Stomach (tissue), 9 donors: ENCODE data around the gene CFAP74. TPM values are rescaled to one million over a fixed set of nuclear protein-coding genes. Genes with fewer than 3 reads are reported as not detected.

ENCODE experiments used
- DNase-seq, 2 donors: peaks; one replicate each; pipeline versions ENCODE4 v3.0.0 to v3.0.0-alpha.2; 2013 to 2019
- H3K27ac ChIP-seq, 5 donors: fragments of 200-600 bp in 4 of 5; sonication (generic) in 4 of 5; one replicate each; pipeline ENCODE4 v1.5.1; 2013 to 2019; ENCODE audit warnings: mild to moderate bottlenecking in 1 of 5, moderate library complexity in 1 of 5
- H3K27me3 ChIP-seq, 3 donors: fragments of 200-600 bp; sonication (generic); one replicate each; pipeline ENCODE4 v1.5.1; 2017 to 2019; ENCODE audit warnings: mixed run types in 1 of 3
- H3K36me3 ChIP-seq, 4 donors: fragments of 200-600 bp; sonication (generic); 1 replicate in 3 of 4; 2 replicates in 1 of 4; pipeline ENCODE4 v1.5.1; 2016 to 2019
- H3K4me1 ChIP-seq, 4 donors: fragments of 200-600 bp; sonication (generic); one replicate each; pipeline ENCODE4 v1.5.1; 2016 to 2019
- H3K4me3 ChIP-seq, 4 donors: fragments of 200-600 bp; sonication (generic) in 3 of 4; one replicate each; pipeline ENCODE4 v1.5.1; 2016 to 2019; ENCODE audit warnings: mild to moderate bottlenecking in 1 of 4
- H3K9me3 ChIP-seq, 4 donors: fragments of 200-600 bp; sonication (generic); one replicate each; pipeline ENCODE4 v1.5.1; 2016 to 2019
- CTCF ChIP-seq, 7 experiments: fragments of 450-650 bp in 4 of 7; fragments of 200-600 bp in 3 of 7; sonication (generic) in 3 of 7; IDR thresholded peaks; one replicate each; pipeline ENCODE4 v1.5.1; 2016 to 2019; ENCODE audit warnings: antibody characterized with exemption in 7 of 7, control low read depth in 2 of 7, mild to moderate bottlenecking in 1 of 7
- EP300 ChIP-seq: sonication (generic); formaldehyde crosslinking; IDR thresholded peaks from one replicate; pipeline ENCODE4 v1.6.1; 2017; ENCODE audit warnings: antibody characterized with exemption
- POLR2A ChIP-seq, 4 donors: fragments of 450-650 bp; IDR thresholded peaks; one replicate each; pipeline ENCODE4 v1.6.1; 2016; ENCODE audit warnings: antibody characterized with exemption in 4 of 4, control low read depth in 2 of 4, mild to moderate bottlenecking in 1 of 4, moderate library complexity in 1 of 4
- POLR2AphosphoS5 ChIP-seq, 3 donors: sonication (generic); formaldehyde crosslinking; IDR thresholded peaks; one replicate each; pipeline ENCODE4 v1.6.1; 2016; ENCODE audit warnings: antibody characterized with exemption in 3 of 3
- WGBS, 5 donors: extraction: QIAGEN DNeasy Blood & Tissue Kit in 3 of 5; methylation state at CpG; one replicate each; pipeline versions ENCODE4 v1.1.5 to v1.1.7; 2013 to 2018; 5-methylcytosine and 5-hydroxymethylcytosine counted together
- intact Hi-C: fragments of 100-400 bp; cut with DNase I; formaldehyde crosslinking; loops from one replicate; pipeline ENCODE4 v1.15.1; 2023; ENCODE audit warnings: low total_unique reads
- polyA plus RNA-seq, 3 donors: library from polyadenylated mRNA; stranded (reverse); fragments of 200-250 nt; gene quantifications; one replicate each; pipeline ENCODE4 v1.2.3, GENCODE V29; 2013
- total RNA-seq, 5 donors: library from RNA; depleted of rRNA; stranded (reverse); fragments of >200 nt; gene quantifications; one replicate each; pipeline versions ENCODE4 v1.1.0 to v1.2.3, GENCODE V29; 2014 to 2016
- donor health status: healthy with polysubstance abuse.
- donor health status: Bipolar disorder and iron deficiency.
- donor health status: healthy.

Gene CFAP74
- total and polyA plus RNA-seq, 8 donors: under 0.01 TPM; not detected in 7

- Histone ChIP-seq H3K27me3 (peaks cover 5 to 90% (median 37%) of the 10 kb centered on the region in 3 donors), H3K4me1 (peaks cover 10 to 61% (median 44%) of the 10 kb centered on the region in 4 donors), H3K4me3 (no peak overlapping the region), H3K9me3 (no peaks in the 10 kb centered on the region), H3K27ac (no peak overlapping the region), H3K36me3 (no peaks in the 10 kb centered on the region)
- TF ChIP-seq POLR2AphosphoS5 (IDR thresholded peaks at IDR 0.05) (no peak), POLR2A (IDR thresholded peaks at IDR 0.05) (no peak), EP300 (no peak), CTCF (IDR thresholded peaks at IDR 0.05) (no peak)
- DNase-seq: peak in 1 of 2 donors; percentile 66
- WGBS, 5 donors: 55 to 70% (median 61%) methylated on average over 14 to 15 of the region's 15 CpGs
- intact Hi-C loops: no loop called here
Measured at GRCh38 chr1:2045468-2046173, 42.0 kb upstream of the CFAP74 start.

GRCh38 chr1:2044510-2045319, 41.1 kb upstream of the CFAP74 start:
- TF ChIP-seq POLR2AphosphoS5 (IDR thresholded peaks at IDR 0.05) (no peak), CTCF (IDR thresholded peaks at IDR 0.05) (peak in 5 of 7 experiments; percentile 57 to 94 (median 79))
- intact Hi-C loops: loop anchor here (5.0 kb wide), 1 partner anchor 82 kb away; no protein-coding TSS in a partner anchor
- Histone ChIP-seq H3K4me1 (peaks cover 10 to 56% (median 39%) of the 10 kb centered on the region in 4 donors), H3K27me3 (peaks cover 3 to 85% (median 34%) of the 10 kb centered on the region in 3 donors), H3K36me3 (no peaks in the 10 kb centered on the region), H3K4me3 (peak overlapping the region; percentile 28 to 45 (median 32)), H3K27ac (peak overlapping the region in 1 of 5 donors; percentile 58), H3K9me3 (peaks cover 0 to 8% (median 0%) of the 10 kb centered on the region in 4 donors)
- WGBS, 5 donors: 9 to 19% (median 15%) methylated on average over 21 to 75 of the region's 75 CpGs
- DNase-seq: peak; percentile 79 to 92

- Histone ChIP-seq H3K9me3 (peaks cover 0 to 8% (median 0%) of the 10 kb centered on the region in 4 donors), H3K36me3 (no peaks in the 10 kb centered on the region), H3K27ac (no peak overlapping the region), H3K4me1 (peaks cover 10 to 48% (median 32%) of the 10 kb centered on the region in 4 donors), H3K4me3 (no peak overlapping the region), H3K27me3 (peaks cover 0 to 79% (median 27%) of the 10 kb centered on the region in 3 donors)
- DNase-seq: peak in 1 of 2 donors; percentile 37
- 72 to 100% (median 79%) methylated on average over 4 of the region's 4 CpGs for WGBS, 5 donors
- TF ChIP-seq POLR2AphosphoS5 (IDR thresholded peaks at IDR 0.05) (no peak), POLR2A (IDR thresholded peaks at IDR 0.05) (no peak), CTCF (IDR thresholded peaks at IDR 0.05) (no peak), EP300 (no peak)
- intact Hi-C loops: loop anchor here (5.0 kb wide), 1 partner anchor 82 kb away; no protein-coding TSS in a partner anchor
Measured at GRCh38 chr1:2043886-2044285, 40.3 kb upstream of the CFAP74 start.
